ENCODE results near the gene HEATR5A.
"Not testable (repeated sequence)": the region's sequence is repeated elsewhere in the genome, so short reads cannot be mapped to it uniquely, and the experiment has no call there.

HEATR5A gene

DNA sequence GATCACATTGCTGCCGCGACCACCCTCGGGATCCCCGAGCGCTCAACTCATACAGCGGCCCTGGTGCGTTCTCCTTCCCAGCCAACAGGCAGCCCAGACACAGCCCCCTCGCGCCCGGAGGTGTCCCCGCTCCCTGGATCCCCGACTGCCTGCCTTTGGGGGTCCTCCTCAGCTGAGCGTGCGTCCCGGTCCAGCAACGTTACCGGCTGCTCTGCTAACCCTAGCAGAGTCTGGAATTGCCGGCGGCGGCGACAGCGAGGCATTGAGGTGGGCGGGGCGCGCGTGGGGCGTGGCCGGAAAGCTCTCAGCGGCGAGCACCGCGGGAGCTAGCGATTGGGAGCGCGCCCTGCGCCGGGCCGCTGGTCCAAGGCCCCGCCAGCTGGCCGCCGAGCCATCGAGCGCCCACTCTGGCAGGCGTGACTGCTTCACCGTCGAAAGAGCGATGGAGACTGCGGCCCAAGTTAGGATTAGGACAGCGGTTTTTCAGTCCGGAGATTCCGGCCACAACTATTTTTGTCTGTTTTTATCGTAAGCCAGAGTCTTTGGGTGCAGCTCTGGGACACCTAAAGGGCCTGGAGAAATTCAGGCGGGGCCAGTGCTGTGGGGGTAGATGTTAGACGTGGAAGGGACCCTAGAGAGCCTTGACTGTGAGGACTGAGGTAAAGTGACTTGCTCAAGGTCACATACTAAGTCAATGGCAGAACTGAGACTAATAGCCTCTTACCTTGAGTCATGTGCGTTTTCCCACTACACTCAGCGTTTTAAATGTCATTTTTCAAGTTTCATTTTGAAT is at the start of gene HEATR5A:
HEATR5A (minus strand) TSS at position 232 of the 793 bp plus-strand sequence. CDS start 17,575 bp downstream, outside the sequence.
- no peak for FAIRE-seq

DNA sequence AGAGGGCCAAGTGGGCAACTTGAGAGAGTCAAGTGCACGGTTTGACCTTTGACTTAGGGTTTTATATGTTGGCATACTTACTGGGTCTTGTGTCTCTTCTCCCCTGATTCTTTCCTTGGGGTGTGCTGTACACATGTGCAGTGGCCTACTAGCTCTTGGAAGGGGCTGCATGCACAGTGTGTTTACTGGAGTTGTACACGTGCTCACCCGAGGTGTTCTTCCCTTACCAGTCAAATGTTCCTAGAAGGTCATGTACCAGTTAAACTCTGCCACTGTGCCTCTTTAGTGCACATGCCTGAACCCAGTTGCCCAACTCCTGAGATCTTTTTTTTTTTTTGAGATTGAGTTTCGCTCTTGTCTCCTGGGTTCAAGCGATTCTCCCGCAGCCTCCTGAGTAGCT is 46.2 kb upstream of the HEATR5A start:
- no peak for FAIRE-seq

DNA sequence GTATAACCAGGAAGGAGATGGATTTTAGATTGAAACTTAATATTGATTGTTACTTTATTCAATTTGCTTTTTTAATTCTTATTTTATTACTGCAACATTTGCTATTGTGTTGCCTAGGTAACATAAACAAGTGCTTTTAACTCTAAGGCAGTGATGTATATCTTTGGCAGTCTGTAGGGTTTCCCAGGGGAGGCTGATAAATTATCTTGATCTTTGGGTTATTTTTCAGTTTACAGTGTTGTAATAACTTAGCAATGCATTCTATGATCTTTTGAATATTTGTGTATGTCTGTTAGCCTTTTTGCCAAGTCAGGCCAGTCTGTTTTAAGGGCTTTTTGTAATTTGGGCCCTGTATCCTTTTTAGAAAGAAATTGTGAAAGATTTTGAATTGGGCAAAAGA is 44.8 kb upstream of the HEATR5A start:
- no peak for FAIRE-seq

DNA sequence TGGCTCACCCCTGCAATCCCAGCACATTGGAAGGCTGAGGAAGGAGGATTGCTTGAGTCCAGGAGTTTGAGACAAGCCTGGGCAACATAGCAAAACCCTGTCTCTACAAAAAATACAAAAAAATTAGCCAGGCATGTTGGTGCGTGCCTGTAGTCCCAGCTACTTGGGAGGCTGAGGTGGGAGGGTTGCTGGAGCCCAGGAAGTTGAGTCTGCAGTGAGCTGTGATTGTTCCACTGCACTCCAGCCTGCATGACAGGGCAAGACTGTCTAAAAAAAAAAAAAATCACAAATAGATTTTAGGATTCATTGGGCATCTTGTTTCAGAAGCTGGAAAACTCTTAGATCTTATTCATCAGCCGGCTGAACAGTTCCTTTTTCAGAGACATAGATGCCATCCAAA is 42.1 kb upstream of the HEATR5A start:
- FAIRE-seq = not testable (repeated sequence)

DNA sequence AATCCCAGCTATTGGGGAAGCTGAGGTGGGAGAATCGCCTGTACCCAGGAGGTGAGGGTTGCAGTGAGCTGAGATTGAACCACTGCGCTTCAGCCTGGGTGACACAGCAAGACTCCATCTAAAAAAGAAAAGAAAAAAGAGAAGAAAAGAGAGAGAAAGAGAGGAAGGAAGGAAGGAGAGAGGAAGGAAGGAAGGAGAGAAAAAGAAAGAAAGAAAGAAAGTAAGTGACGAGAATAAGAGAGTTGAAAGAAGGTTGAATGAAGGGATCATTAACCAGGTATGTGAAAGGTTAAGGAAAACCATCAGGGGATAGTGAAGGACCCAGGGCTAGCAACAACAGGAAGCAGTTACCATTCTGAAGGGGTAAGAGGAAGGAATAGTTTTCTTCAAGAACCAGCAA is 41.2 kb upstream of the HEATR5A start:
- FAIRE-seq = no peak

DNA sequence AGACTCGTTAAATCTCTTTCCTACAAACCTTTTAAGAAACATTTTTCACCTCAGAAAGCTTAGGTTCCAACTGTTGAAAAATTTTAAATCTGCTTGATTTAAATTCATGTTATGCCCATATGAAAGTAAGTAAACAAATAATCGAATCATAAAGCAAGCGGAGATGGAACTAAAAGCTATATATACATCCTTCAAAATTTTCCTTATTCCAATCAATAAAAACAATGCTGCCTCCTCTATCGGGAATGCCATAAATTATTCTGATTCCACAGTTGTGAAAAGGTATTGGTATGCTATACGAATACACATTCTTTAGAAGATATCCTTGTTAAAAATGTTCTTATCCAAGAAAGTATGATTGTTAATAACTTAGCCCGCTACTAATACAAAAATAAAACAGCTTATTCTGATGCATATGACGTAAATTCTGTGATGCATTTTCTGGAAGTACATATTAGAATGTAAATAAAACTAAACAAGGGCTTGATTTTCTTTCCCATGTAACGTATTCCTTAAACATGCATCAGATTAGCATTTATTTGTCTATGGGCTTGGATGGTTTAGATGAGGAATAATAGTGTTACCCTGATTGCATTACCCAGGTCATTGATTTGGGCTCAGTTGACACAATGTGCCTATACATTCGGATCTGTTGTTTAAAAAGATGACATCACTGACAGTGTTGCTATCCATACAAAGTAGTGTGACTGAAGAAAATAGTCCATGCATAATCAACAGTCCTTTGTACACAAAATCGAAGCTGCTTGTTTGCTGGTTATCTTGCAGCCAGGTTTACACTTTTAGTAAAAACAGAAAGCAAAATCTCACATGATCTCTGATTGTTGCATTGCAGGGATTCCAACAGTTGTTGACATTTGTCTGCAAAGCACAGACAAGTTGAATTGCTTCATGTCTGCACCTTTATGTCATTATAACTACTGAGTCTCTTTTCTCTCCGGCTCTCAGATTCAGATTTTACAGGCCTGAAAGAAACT is 37.6 kb upstream of the HEATR5A start:
- no peak for FAIRE-seq

DNA sequence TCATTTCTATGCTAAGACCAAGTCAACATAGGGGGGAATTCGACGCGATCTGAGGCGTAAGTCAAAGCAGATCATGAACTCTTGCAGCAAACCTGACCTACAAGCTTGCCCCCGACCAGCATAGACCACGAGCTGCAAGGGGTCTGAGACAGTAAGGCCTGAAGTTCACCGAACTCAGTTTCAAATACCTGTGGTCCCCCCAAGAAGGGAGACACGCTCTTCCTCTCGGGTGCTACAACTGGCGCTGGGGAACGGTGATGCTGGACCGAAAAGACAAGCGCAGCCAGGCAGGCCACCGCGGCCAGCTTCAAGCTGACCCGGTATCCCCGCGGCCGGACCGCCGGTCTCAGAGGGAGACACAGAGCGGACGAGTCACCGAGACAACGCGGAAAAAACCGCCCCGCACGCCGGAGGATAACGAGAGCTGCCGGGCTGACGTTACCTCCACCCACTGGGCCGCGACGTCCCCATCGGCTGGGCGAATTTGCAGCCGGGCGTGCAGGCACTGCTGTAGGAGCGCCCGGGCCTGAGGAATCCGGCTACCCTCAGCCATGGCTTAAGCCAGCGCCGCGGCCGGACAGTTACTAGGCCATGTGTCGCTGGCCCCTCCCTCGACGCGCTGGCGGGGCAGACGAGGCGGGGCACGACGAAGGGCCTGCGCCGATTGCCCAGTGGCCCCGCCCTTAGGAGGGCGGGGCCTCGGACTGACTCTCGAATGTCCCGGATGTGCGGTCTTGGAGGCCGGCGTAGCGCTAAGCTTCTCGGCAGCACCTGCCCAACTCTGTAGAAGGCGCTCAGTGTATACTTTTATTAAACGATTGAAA is 36.7 kb upstream of the HEATR5A start, which contains the start of gene DTD2:
DTD2 (minus strand) TSS at position 666 of the 824 bp plus-strand sequence; CDS start at position 553, 113 bp downstream.
- no peak for FAIRE-seq

DNA sequence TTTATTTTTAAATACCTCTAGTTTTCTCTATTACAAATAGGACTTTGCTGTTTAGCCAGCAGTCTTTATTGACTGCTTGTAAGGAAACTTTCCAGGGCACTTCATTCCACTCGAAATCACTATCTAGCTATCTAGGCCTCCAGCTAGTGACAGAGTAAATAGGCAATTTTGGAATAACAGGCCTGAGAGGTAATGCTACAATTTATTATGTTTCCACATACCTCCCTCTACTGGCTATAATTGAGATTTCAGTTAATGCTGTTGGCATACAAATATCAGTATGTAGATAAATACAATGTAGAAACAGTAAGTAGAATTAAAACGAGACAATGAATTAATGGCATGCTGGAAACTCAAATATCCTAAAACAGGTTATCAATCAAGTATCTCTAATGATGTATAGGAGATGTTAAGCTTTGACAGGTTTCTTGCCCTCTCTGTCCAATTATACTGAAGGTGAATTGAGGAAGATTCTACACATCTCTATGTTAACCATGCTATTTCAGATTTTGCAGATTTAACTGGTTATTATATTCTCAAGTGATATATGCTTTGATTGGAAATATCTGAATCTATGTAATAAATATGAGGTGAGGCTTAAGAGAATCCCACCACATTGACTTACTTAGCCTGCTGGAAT is 29.7 kb upstream of the HEATR5A start:
- peak; percentile 99 for FAIRE-seq

DNA sequence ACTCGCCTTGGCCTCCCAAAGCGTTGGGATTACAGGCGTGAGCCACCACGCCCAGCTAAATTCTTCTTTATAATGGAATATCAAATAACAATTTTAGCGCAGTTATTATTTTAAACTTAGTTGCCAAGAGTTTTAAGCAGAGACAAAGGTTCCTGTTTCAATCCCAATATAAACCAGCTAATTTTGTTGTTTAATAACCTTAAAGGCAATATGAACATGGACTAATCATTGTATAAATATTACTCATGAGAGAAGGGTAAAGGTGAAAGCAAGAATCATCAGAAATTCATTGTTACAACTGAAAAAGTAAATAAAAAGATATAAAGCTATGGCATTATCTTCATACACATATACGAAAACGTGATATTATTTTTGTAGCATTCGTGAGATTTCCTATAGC is 28.8 kb upstream of the HEATR5A start:
- FAIRE-seq = peak; percentile 83

DNA sequence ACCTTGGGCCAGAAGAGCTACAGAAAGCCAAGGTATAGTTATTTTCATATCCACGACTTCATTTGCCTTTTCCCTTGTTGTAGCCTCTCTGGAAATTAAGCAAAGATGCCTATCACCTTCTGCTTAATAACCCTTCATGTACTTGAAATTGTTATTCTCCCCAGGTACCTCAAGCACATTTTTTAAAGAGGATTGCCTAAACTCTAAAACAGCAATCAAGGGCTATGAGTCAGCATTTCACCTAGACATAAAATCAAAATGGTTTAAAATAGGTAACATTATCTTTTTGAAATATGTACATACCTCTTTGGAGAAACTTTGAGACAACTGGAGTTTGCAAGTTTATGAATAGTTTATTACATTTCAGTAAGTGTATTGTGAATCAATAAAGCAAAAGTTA is 25.4 kb upstream of the HEATR5A start:
- no peak for FAIRE-seq

DNA sequence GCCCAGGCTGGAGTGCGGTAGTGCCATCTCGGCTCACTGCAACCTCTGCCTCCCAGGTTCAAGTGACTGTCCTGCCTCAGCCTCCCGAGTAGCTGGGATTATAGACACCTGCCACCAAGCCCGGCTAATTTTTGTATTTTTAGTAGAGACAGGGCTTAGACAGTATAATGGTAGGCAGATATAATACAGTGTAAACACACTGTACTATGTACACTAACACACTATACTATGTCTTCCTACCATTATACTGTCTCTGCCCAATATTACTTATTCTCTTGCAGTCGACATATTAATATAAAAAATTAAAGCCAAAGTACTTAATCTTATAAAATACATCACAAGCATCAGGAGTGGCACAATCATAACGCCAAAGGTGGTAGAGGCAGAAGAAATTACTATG is 21.9 kb upstream of the HEATR5A start:
- FAIRE-seq = no peak

DNA sequence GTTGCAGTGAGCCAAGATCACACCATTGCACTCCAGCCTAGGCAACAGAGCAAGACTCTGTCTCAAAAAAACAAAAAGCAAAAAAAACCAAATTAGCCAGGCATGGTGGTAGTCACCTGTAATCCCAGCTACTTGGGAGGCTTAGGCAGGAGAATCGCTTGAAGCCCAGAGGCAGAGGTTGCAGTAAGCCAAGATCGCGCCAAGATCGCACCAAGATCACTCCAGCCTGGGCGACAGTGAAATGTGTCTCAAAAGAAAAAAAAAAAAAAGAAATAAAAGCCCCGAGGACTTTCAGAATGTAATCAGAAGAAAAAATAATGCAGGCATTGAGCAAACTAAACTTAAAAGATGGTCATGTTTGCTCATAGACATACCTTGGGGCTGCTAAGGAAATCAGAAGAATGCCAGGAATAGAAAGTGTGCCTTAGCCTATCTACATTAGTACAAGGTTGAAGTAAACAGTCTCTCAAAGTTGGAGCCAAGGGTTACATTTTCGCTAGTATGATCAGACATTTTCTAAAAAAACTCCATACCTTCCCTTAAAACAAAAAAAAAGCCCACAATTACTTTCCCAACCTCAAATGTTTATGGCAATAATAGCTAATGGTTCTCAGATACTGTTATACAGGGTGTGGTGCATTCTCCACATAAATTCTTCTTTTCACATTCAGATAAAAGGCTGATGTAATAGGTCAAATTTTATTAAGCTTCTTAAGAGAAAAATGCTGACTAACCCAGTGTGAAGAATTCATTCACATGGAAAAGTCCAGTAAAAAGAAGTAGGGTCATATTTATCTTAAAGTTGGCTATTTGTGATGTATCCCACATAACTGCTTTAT is 21.1 kb upstream of the HEATR5A start:
- no peak for FAIRE-seq

DNA sequence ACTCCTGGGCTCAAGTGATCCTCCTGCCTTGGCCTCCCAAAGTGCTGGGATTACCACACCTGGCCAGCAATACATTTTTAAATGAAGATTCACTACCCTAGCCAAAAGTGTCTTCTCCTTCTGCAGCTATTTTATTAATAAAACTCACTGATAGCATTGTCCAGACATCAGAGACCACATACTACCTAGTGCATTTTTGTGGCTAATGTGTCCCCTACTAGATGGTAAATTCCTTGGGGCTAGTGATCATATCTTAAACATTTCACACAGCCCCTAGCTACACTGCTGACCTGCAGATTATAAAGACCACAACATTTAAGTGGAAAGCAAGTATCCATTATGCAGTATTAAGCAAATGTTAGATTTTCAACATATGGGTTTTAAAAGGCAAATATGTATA is 19.9 kb upstream of the HEATR5A start:
- no peak for FAIRE-seq

DNA sequence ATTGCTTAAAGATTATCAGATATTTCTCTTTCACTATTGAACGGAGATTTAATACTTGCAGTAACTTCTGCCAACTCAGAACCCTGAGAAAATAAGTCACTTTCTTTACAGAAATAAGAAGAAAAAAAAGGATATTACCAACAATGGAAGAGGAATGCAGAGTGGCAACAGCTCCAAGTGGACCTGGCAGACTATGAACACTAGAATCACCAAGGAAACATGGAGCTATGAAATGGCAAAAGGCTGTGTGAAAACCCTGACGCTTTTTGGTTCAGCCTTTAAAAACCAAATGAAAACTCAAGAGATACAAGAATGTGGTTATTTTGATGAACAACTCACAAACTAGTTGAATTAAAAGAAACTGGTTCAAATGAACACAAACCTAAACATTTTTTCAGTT is 19.2 kb upstream of the HEATR5A start:
- FAIRE-seq = no peak

DNA sequence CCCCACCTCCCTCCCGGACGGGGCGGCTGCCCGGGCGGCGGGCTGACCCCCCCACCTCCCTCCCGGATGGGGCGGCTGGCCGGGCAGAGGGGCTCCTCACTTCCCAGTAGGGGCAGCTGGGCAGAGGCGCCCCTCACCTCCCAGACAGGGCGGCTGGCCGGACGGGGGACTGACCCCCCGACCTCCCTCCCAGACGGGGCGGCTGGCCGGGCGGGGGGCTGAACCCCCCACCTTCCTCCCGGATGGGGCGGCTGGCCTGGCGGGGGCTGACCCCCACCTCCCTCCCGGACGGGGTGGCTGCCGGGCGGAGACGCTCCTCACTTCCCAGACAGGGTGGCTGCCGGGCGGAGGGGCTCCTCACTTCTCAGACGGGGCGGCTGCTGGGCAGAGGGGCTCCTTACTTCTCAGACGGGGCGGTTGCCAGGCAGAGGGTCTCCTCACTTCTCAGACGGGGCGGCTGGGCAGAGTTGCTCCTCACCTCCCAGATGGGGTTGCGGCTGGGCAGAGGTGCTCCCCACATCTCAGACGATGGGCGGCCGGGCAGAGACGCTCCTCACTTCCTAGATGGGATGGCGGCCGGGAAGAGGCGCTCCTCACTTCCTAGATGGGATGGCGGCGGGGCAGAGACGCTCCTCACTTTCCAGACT is 16.8 kb upstream of the HEATR5A start:
- FAIRE-seq = not testable (repeated sequence)

DNA sequence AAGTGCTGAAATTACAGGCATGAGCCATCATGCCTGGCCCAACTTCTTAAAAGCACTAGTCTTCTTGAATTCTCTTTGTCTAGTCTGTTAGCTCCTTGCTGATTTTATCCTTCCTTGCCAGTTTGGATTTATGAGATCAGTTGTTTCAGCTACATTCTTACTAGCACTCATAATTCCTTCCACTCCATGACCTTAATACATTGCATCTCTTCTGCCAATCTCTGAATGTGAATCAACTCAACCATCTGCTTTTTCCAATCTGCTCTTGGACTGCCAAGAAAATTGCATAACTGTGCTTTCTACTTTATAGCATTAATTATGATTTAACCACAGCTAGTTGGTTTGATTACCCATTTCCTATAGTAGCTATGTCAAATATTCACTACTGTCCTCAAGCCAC is 14.9 kb upstream of the HEATR5A start:
- no peak for FAIRE-seq

DNA sequence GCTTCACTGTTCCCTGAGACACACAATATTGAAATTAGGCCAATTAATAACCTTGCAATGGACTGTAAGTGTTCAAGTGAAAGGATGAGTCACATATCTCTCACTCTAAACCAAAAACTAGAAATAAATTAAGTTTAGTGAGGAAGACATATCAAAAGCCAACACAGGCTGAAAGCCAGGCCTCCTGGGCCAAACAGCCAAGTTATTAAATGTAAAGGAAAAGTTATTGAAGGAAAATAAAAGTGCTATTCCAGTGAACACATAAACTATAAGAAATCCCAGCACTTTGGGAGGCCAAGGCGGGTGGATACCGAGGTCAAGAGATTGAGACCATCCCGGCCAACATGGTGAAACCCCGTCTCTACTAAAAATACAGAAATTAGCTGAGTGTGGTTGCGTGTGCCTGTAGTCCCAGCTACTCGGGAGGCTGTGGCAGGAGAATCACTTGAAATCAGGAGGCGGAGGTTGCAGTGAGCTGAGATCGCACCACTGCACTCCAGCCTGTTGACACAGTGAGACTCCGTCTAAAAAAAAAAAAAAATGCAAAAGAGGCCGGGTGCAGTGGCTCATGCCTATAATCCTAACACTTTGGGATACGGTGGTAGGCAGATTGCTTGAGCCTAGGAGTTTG is 10.4 kb upstream of the HEATR5A start:
- FAIRE-seq = no peak

DNA sequence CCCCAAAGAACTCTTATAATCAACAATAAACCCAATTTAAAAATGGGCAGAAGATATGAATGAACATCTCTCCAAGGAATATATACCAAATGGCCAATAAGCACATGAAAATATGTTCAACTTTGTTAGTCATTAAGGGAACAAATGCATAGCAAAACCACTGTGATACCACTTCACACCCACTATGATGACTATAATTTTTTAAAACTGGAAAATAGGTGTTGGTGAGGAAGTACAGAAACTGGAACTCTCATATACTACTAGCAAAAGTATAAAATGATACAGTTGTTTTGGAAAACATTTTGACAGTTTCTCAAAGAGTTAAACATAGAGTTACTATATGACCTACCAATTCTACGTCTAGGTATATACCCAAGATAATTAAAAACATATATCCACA is 9.4 kb upstream of the HEATR5A start:
- FAIRE-seq = no peak

DNA sequence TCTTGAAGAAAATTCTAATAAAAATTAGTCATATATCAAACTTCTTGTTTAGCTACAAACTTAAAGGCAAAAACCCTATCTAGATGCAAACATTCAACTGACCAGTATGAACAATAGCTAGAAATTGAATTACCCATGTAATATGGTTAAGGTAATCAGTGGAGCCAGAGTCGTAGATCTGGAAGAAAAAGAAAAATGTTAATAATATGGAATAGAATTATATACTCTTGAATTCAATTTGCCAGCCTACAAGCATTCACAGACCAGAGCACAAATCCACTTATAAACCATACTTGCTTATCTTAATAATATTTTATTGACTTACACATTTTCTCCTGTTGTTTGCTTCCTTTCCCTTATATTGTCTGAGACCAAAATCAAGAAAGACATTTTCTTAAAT is 7.7 kb upstream of the HEATR5A start:
- FAIRE-seq = peak; percentile 86

DNA sequence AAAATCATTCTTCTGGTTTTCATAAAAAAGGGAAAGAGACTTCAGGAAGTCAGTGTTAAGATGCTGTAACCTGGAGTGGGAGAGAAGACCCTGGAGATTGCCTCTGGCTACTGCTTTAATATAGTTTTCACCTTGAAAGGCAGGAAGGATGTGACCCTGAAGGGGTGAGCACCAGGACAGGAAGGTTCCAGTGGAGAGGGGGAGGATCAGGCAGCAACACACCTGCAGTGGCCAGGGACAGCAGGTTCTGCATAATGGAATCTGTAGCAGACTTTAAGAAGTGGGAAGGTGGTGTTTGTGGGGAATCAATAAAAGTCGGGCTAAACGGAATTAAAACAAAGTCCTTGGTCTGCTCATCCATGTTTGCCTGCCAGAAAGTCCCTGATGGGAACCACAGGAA is 6.3 kb upstream of the HEATR5A start:
- FAIRE-seq = no peak

Measured in islet of Langerhans (tissue), 1 donor.